ENCODE data around the gene ZNF644. TPM values are rescaled to one million over a fixed set of nuclear protein-coding genes. Genes with fewer than 3 reads are reported as not detected.

The ZNF644 gene
- total and polyA plus RNA-seq, 2 donors (not counting 1 experiment from before 2014, with no cell fraction given): 9.6 to 124 TPM

- DNase-seq (no peak), ATAC-seq (ENCODE audit: low read depth) (no peak)
- WGBS (ENCODE audit: insufficient coverage): 93% methylated on average over 2 of the region's 2 CpGs
- Histone ChIP-seq H3K79me2 (ENCODE audit: control insufficient read depth, insufficient read depth, low read length) (peaks cover 87% of the 10 kb centered on the region), H3K4me2 (replicated peaks; ENCODE audit: low read depth, low read length, poor library complexity, severe bottlenecking) (no peak overlapping the region), H4K20me1 (ENCODE audit: control insufficient read depth, insufficient read depth, low read length, poor library complexity, severe bottlenecking) (peaks cover 76% of the 10 kb centered on the region), H3K9ac (ENCODE audit: low read length) (no peak overlapping the region), H3K27me3 (replicated peaks in 1 of 4; ENCODE audit: control extremely low read depth in 1 of 4, control insufficient read depth in 3 of 4, insufficient read depth in 4 of 4, low read length in 3 of 4) (no peaks in the 10 kb centered on the region), H3K9me3 (ENCODE audit: control extremely low read depth in 1 of 3, control insufficient read depth in 2 of 3, insufficient read depth in 1 of 3, low read length in 2 of 3) (peaks cover 0 to 10% (median 3%) of the 10 kb centered on the region in 3 donors), H3K4me3 (ENCODE audit: control extremely low read depth in 1 of 5, extremely low read depth in 1 of 5, insufficient read depth in 1 of 5, low read depth in 2 of 5, low read length in 4 of 5) (no peak overlapping the region), H3K4me1 (ENCODE audit: control insufficient read depth in 2 of 2, insufficient read depth in 2 of 2, low read length in 2 of 2) (peaks cover 0 to 29% of the 10 kb centered on the region in 2 donors), H3K36me3 (replicated peaks in 1 of 2; ENCODE audit: control extremely low read depth in 1 of 2, control insufficient read depth in 1 of 2, extremely low read depth in 1 of 2, insufficient read depth in 2 of 2, low read length in 1 of 2) (peaks cover 0 to 3% of the 10 kb centered on the region in 2 experiments), H3K27ac (ENCODE audit: low read length in 2 of 2) (no peak overlapping the region), H2AFZ (ENCODE audit: insufficient read depth, low read depth, low read length, poor library complexity, severe bottlenecking) (no peak overlapping the region)
- intact Hi-C loops (cut with micrococcal nuclease): loop anchor here (10.0 kb wide), 1 partner anchor 48 kb away; no protein-coding TSS in a partner anchor
- Mint-ChIP-seq H3K4me3 (no peak overlapping the region), H3K4me1 (peaks cover 70% of the 10 kb centered on the region), H3K27ac (peak overlapping the region; percentile 1), H3K9me3 (ENCODE audit: insufficient read depth) (no peaks in the 10 kb centered on the region), H3K27me3 (no peaks in the 10 kb centered on the region)
- POLR2A ChIA-PET: interaction anchor here (0.6 to 0.7 kb wide), 2 partner anchors 19 to 1749 kb away, joined by 6 to 7 read pairs; no protein-coding TSS in a partner anchor
- TF ChIP-seq CTCF (IDR thresholded peaks at IDR 0.05) (no peak), EZH2 (IDR thresholded peaks at IDR 0.05; ENCODE audit: borderline replicate concordance, insufficient read depth, low read depth, low read length, poor library complexity, severe bottlenecking) (no peak)
- CTCF ChIA-PET: interaction anchor here (0.6 kb wide), 1 partner anchor 53 kb away, joined by 4 read pairs; no protein-coding TSS in a partner anchor
These were observed 15.5 kb downstream of the ZNF644 start for GRCh38 chr1:91006113-91006908.

- Mint-ChIP-seq H3K27ac (no peak overlapping the region), H3K27me3 (no peaks in the 10 kb centered on the region), H3K9me3 (ENCODE audit: insufficient read depth) (no peaks in the 10 kb centered on the region), H3K4me1 (peaks cover 74% of the 10 kb centered on the region), H3K4me3 (no peak overlapping the region)
- no peak for TF ChIP-seq EZH2 (IDR thresholded peaks at IDR 0.05; ENCODE audit: borderline replicate concordance, insufficient read depth, low read depth, low read length, poor library complexity, severe bottlenecking)
- no peak for TF ChIP-seq CTCF (IDR thresholded peaks at IDR 0.05)
- H3K4me2 ChIP-seq (replicated peaks; ENCODE audit: low read depth, low read length, poor library complexity, severe bottlenecking): peak overlapping the region; percentile 13
- no peak overlapping the region for H3K4me3 ChIP-seq (ENCODE audit: control extremely low read depth in 1 of 5, extremely low read depth in 1 of 5, insufficient read depth in 1 of 5, low read depth in 2 of 5, low read length in 4 of 5)
- peaks cover 65% of the 10 kb centered on the region for H4K20me1 ChIP-seq (ENCODE audit: control insufficient read depth, insufficient read depth, low read length, poor library complexity, severe bottlenecking)
- ChIA-PET POLR2A (no interaction called here), CTCF (no interaction called here)
- intact Hi-C loops (cut with micrococcal nuclease): loop anchor here (10.0 kb wide), 1 partner anchor 50 kb away; no protein-coding TSS in a partner anchor
- no peak overlapping the region for H3K27ac ChIP-seq (ENCODE audit: low read length in 2 of 2)
- H3K36me3 ChIP-seq (replicated peaks in 1 of 2; ENCODE audit: control extremely low read depth in 1 of 2, control insufficient read depth in 1 of 2, extremely low read depth in 1 of 2, insufficient read depth in 2 of 2, low read length in 1 of 2): peaks cover 0 to 3% of the 10 kb centered on the region in 2 experiments
- H3K4me1 ChIP-seq (ENCODE audit: control insufficient read depth in 2 of 2, insufficient read depth in 2 of 2, low read length in 2 of 2): peaks cover 0 to 26% of the 10 kb centered on the region in 2 donors
- H3K79me2 ChIP-seq (ENCODE audit: control insufficient read depth, insufficient read depth, low read length): peaks cover 80% of the 10 kb centered on the region
- peaks cover 0 to 10% (median 3%) of the 10 kb centered on the region in 3 donors for H3K9me3 ChIP-seq (ENCODE audit: control extremely low read depth in 1 of 3, control insufficient read depth in 2 of 3, insufficient read depth in 1 of 3, low read length in 2 of 3)
- ATAC-seq (ENCODE audit: low read depth): no peak
- H3K9ac ChIP-seq (ENCODE audit: low read length): peak overlapping the region; percentile 7
- DNase-seq: no peak
- WGBS (ENCODE audit: insufficient coverage): no CpG with 5 or more reads among the region's 1 CpG
- H2AFZ ChIP-seq (ENCODE audit: insufficient read depth, low read depth, low read length, poor library complexity, severe bottlenecking): no peak overlapping the region
- no peaks in the 10 kb centered on the region for H3K27me3 ChIP-seq (replicated peaks in 1 of 4; ENCODE audit: control extremely low read depth in 1 of 4, control insufficient read depth in 3 of 4, insufficient read depth in 4 of 4, low read length in 3 of 4)
These were observed 16.6 kb downstream of the ZNF644 start for GRCh38 chr1:91005285-91005684.
